ENCODE data around the gene ECSCR. TPM values are rescaled to one million over a fixed set of nuclear protein-coding genes. Genes with fewer than 3 reads are reported as not detected.

The ECSCR gene
- total and polyA plus RNA-seq, 7 donors = 7.6 to 25.4 (median 13.3) TPM

GRCh38 chr5:139430015-139430414 is 32.5 kb downstream of the ECSCR start:
- Histone ChIP-seq H3K4me3 (no peak overlapping the region), H3K27ac (no peak overlapping the region), H3K36me3 (ENCODE audit: insufficient read depth in 1 of 2, low read depth in 1 of 2) (peaks cover 4 to 93% of the 10 kb centered on the region in 2 donors), H3K9me3 (no peaks in the 10 kb centered on the region), H3K4me1 (peaks cover 13% of the 10 kb centered on the region), H3K27me3 (ENCODE audit: insufficient read depth in 3 of 3, low read length in 2 of 3) (no peaks in the 10 kb centered on the region)
- DNase-seq (no peak), ATAC-seq (no peak)
- intact Hi-C loops (cut with DNase I) = no loop called here
- 89 to 95% (median 93%) methylated on average over 2 of the region's 2 CpGs for WGBS, 3 donors
- TF ChIP-seq CTCF (IDR thresholded peaks at IDR 0.05) = no peak

DNA sequence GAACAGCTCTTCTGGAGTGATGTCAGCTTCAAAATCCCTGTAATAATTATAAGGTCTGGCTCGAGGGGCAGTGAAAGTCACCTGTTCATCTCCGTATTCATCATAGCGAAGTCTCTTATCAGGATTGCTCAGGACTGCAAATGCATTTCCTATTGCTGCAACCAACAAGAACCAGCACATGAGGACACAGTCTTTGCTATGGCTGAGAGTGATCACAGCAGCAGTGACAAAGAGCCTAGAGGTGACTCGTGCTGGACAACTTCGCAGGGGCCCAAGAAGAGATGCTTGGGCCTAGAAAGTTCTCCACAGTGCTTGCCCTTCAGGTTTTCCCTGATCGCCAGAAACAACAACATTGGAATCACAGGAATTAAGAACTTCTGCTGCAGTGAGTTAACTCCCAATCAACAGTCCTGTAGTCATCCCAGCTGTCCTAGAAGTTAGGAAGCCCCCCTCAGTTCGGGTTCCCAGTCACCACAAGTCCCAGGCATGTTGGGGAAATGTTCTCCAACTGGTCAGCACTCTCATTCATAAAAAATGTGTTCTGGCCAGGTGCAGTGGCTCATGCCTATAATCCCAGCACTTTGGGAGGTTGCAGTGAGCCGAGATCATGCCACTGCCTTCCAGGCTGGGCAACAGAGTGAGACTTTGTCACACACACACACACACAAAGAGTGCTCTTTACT is 36.2 kb downstream of the ECSCR start:
- no peaks in the 10 kb centered on the region for H3K27me3 ChIP-seq (ENCODE audit: insufficient read depth in 3 of 3, low read length in 2 of 3)
- DNase-seq (no peak), ATAC-seq (peak; percentile 35 to 54 (median 46))
- peaks cover 4 to 82% of the 10 kb centered on the region in 2 donors for H3K36me3 ChIP-seq (ENCODE audit: insufficient read depth in 1 of 2, low read depth in 1 of 2)
- no peaks in the 10 kb centered on the region for H3K9me3 ChIP-seq
- TF ChIP-seq CTCF (IDR thresholded peaks at IDR 0.05) = no peak
- H3K4me1 ChIP-seq = peaks cover 13% of the 10 kb centered on the region
- 46 to 72% (median 52%) methylated on average over 8 of the region's 8 CpGs for WGBS, 3 donors
- H3K27ac ChIP-seq = peak overlapping the region; percentile 63
- no peak overlapping the region for H3K4me3 ChIP-seq
- intact Hi-C loops (cut with DNase I) = no loop called here

DNA sequence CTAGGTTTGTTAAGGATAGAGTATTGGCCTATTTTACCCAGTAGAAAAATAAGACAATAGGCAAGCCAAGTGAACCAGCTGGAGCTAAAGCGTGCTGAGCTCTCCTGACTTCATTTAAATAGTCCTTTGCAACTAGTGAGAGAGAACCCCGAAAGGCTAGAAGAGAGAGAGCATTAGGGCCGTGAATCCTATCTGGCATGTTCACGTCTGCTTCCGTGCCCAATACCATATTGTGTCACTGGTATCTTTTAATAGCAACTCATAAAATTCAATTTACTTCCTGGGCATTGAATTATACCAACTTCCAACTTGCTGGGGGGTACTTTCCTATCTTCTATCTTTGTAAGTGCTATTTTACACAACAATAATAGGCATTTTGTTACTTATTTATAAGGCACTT is 37.0 kb downstream of the ECSCR start:
- intact Hi-C loops (cut with DNase I) = no loop called here
- DNase-seq (no peak), ATAC-seq (peak in 3 of 4 donors; percentile 26 to 72 (median 62))
- peaks cover 4 to 77% of the 10 kb centered on the region in 2 donors for H3K36me3 ChIP-seq (ENCODE audit: insufficient read depth in 1 of 2, low read depth in 1 of 2)
- peak overlapping the region; percentile 63 for H3K27ac ChIP-seq
- WGBS, 3 donors = 32 to 53% (median 34%) methylated on average over 5 of the region's 5 CpGs
- TF ChIP-seq CTCF (IDR thresholded peaks at IDR 0.05) = no peak
- H3K4me1 ChIP-seq = peaks cover 13% of the 10 kb centered on the region
- no peaks in the 10 kb centered on the region for H3K27me3 ChIP-seq (ENCODE audit: insufficient read depth in 3 of 3, low read length in 2 of 3)
- H3K4me3 ChIP-seq = no peak overlapping the region
- no peaks in the 10 kb centered on the region for H3K9me3 ChIP-seq

DNA sequence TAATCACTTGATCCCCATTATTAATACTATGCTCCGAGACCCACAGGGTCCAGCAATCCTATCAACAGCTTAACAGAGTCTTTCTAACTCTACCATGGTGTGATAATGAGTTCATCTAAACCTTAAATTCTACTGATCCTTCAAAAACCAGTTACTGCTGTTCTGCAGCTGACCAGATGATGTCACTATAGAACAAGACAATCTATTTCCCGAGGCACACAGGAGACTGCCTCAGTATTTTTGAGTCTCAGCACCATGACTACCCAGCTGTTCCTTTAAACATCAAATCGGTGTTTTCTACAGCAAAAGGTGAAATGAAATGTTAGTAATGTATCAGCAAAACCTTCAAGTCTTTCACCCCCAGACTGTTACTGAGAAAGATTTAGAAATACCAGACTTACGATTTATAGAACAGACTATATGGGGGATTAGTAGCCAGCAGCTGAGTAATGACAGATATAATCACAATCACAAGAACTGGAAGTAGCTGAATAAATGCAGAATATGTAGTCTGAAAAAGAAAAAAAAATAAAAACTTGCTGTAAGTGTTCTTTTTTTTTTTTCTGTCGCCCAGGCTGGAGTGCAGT is 40.1 kb downstream of the ECSCR start:
- H3K4me3 ChIP-seq = no peak overlapping the region
- peaks cover 38% of the 10 kb centered on the region for H3K4me1 ChIP-seq
- DNase-seq = no peak
- intact Hi-C loops (cut with DNase I) = loop anchor here (1.0 to 5.0 kb wide), 3 partner anchors 92 to 140 kb away; partner anchors contain the start of gene UBE2D2 (in 1 of the 2)
- no peaks in the 10 kb centered on the region for H3K27me3 ChIP-seq (ENCODE audit: insufficient read depth in 3 of 3, low read length in 2 of 3)
- H3K36me3 ChIP-seq (ENCODE audit: insufficient read depth in 1 of 2, low read depth in 1 of 2) = peaks cover 0 to 49% of the 10 kb centered on the region in 2 donors
- peak; percentile 83 for TF ChIP-seq CTCF (IDR thresholded peaks at IDR 0.05)
- peak; percentile 55 to 65 (median 62) for ATAC-seq
- WGBS, 3 donors = 31 to 44% (median 44%) methylated on average over 4 to 5 of the region's 5 CpGs
- H3K9me3 ChIP-seq = no peaks in the 10 kb centered on the region
- no peak overlapping the region for H3K27ac ChIP-seq
